H7 (cell line): ENCODE results near the gene COL4A1. TPM values are rescaled to one million over a fixed set of nuclear protein-coding genes. Genes with fewer than 3 reads are reported as not detected.

Source experiments
- DNase-seq: peaks from one replicate; pipeline ENCODE4 v3.0.0; 2012
- H3K27me3 ChIP-seq: 2 replicates; pipeline ENCODE4 v1.6.0; 2011; ENCODE audit warnings: mild to moderate bottlenecking, low read length; ENCODE audit not compliant: control insufficient read depth, insufficient read depth
- H3K36me3 ChIP-seq: replicated peaks from 2 replicates; pipeline ENCODE4 v1.5.1; 2011; ENCODE audit warnings: low read length; ENCODE audit not compliant: control insufficient read depth, insufficient read depth
- H3K4me3 ChIP-seq: 2 replicates; pipeline ENCODE4 v1.5.1; 2011; ENCODE audit warnings: low read depth, mild to moderate bottlenecking, control low read depth, low read length, moderate library complexity; ENCODE audit not compliant: insufficient read depth
- total RNA-seq: library from RNA; depleted of rRNA; stranded (reverse); fragments of >200 nt; shearing (Covaris generic); gene quantifications from 2 replicates; pipeline ENCODE4 v1.2.3, GENCODE V29; 2014

Gene COL4A1
- total RNA-seq, 1 experiment from 2014 or later, result 135 TPM

GRCh38 chr13:110311443-110312338 is 4.7 kb upstream of the COL4A1 start:
- Histone ChIP-seq H3K27me3 (peaks cover 9% of the 10 kb centered on the region), H3K4me3 (no peak overlapping the region), H3K36me3 (peaks cover 3% of the 10 kb centered on the region; the same call in 1 of the 2 replicates)
- no peak for DNase-seq

GRCh38 chr13:110310541-110311442 is 3.8 kb upstream of the COL4A1 start:
- no peak overlapping the region for H3K4me3 ChIP-seq
- H3K36me3 ChIP-seq, result no peaks in the 10 kb centered on the region
- peaks cover 10% of the 10 kb centered on the region for H3K27me3 ChIP-seq
- DNase-seq, result no peak

- H3K4me3 ChIP-seq, result no peak overlapping the region
- DNase-seq, result no peak
- H3K27me3 ChIP-seq, result peaks cover 10% of the 10 kb centered on the region
- no peaks in the 10 kb centered on the region for H3K36me3 ChIP-seq
Measured at GRCh38 chr13:110309661-110310524, 2.9 kb upstream of the COL4A1 start.

- Histone ChIP-seq H3K36me3 (no peaks in the 10 kb centered on the region), H3K4me3 (peak overlapping the region; percentile 86), H3K27me3 (peaks cover 10% of the 10 kb centered on the region)
- DNase-seq, result peak; percentile 75
Measured at GRCh38 chr13:110308656-110309359, 1.9 kb upstream of the COL4A1 start.

GRCh38 chr13:110307767-110308655 is 1.1 kb upstream of the COL4A1 start:
- H3K27me3 ChIP-seq, result peaks cover 10% of the 10 kb centered on the region
- H3K36me3 ChIP-seq, result no peaks in the 10 kb centered on the region
- peak; percentile 77 for DNase-seq
- peak overlapping the region; percentile 86 for H3K4me3 ChIP-seq

GRCh38 chr13:110306340-110306959 is 507 bp downstream of the COL4A1 start:
- DNase-seq, result peak; percentile 83
- peaks cover 10% of the 10 kb centered on the region for H3K27me3 ChIP-seq
- H3K4me3 ChIP-seq, result peak overlapping the region; percentile 86
- no peaks in the 10 kb centered on the region for H3K36me3 ChIP-seq

- H3K4me3 ChIP-seq, result peak overlapping the region; percentile 86
- no peaks in the 10 kb centered on the region for H3K36me3 ChIP-seq
- peaks cover 10% of the 10 kb centered on the region for H3K27me3 ChIP-seq
- no peak for DNase-seq
Measured at GRCh38 chr13:110305949-110306339, 1.0 kb downstream of the COL4A1 start.

GRCh38 chr13:110305544-110305943 is 1.4 kb downstream of the COL4A1 start:
- DNase-seq, result no peak

GRCh38 chr13:110305001-110305400 is 2.0 kb downstream of the COL4A1 start:
- no peak for DNase-seq
- Histone ChIP-seq H3K4me3 (no peak overlapping the region; the same call in 1 of the 2 replicates), H3K27me3 (peaks cover 10% of the 10 kb centered on the region), H3K36me3 (no peaks in the 10 kb centered on the region)

More at GRCh38 chr13:110305544-110305943, 1.4 kb downstream of the COL4A1 start:
- Histone ChIP-seq H3K27me3 (peaks cover 10% of the 10 kb centered on the region), H3K4me3 (no peak overlapping the region; the same call in 1 of the 2 replicates), H3K36me3 (no peaks in the 10 kb centered on the region)

GRCh38 chr13:110304256-110304655 is 2.7 kb downstream of the COL4A1 start:
- DNase-seq, result no peak
- H3K27me3 ChIP-seq, result peaks cover 10% of the 10 kb centered on the region
- no peaks in the 10 kb centered on the region for H3K36me3 ChIP-seq
- no peak overlapping the region for H3K4me3 ChIP-seq

- DNase-seq, result no peak
- Histone ChIP-seq H3K27me3 (peaks cover 10% of the 10 kb centered on the region), H3K4me3 (no peak overlapping the region), H3K36me3 (no peaks in the 10 kb centered on the region)
Measured at GRCh38 chr13:110303644-110304043, 3.3 kb downstream of the COL4A1 start.

- no peaks in the 10 kb centered on the region for H3K36me3 ChIP-seq
- DNase-seq, result no peak
- H3K27me3 ChIP-seq, result peaks cover 7% of the 10 kb centered on the region
- no peak overlapping the region for H3K4me3 ChIP-seq
Measured at GRCh38 chr13:110302997-110303396, 4.0 kb downstream of the COL4A1 start.
